ENCODE data around the gene FEM1B. TPM values are rescaled to one million over a fixed set of nuclear protein-coding genes. Genes with fewer than 3 reads are reported as not detected.

The FEM1B gene
- total and polyA plus RNA-seq, 2 experiments from 2014 or later = 11.9 to 62.8 TPM

- Histone ChIP-seq H3K79me2 (no peaks in the 10 kb centered on the region), H3K36me3 (replicated peaks; ENCODE audit: insufficient read depth, low read depth) (no peaks in the 10 kb centered on the region), H4K20me1 (ENCODE audit: insufficient read depth, poor library complexity, severe bottlenecking) (no peaks in the 10 kb centered on the region), H2AFZ (no peak overlapping the region), H3K27me3 (peaks cover 7% of the 10 kb centered on the region), H3K9me2 (replicated peaks; ENCODE audit: insufficient read depth) (no peaks in the 10 kb centered on the region), H3K4me3 (no peak overlapping the region), H3K9me3 (ENCODE audit: low read depth) (no peaks in the 10 kb centered on the region), H3K4me2 (no peak overlapping the region), H3K27ac (no peak overlapping the region), H3K4me1 (ENCODE audit: insufficient read depth) (peaks cover 4% of the 10 kb centered on the region)
- 96% methylated on average over 3 of the region's 3 CpGs for WGBS (ENCODE audit: low lambda C conversion rate, missing lambda C conversion rate)
- no peak for TF ChIP-seq EZH2phosphoT487 (IDR thresholded peaks at IDR 0.05; ENCODE audit: low read depth, severe bottlenecking, unreplicated experiment)
- DNase-seq (ENCODE audit: low spot score) = no peak
These were observed 16.3 kb upstream of the FEM1B start for GRCh38 chr15:68261241-68261640.

DNA sequence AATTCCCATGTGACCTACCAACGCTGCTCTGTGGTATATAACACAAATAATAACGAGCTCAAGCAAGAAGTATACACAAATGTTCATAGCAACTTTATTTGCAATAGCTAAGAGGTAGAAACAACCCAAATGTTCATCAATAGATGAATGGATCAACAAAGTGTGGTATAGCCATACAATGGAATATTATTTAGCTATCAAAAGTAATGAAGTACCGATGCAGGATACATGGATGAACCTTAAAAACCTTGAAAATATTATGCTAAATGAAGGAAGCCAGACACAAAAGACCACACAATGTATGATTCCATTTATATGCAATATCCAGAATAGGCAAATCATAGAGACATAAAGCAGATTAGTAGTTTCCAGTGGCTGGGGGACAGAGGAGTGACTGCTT is 15.6 kb upstream of the FEM1B start:
- H3K9me3 ChIP-seq (ENCODE audit: low read depth) = no peaks in the 10 kb centered on the region
- no peaks in the 10 kb centered on the region for H3K4me1 ChIP-seq (ENCODE audit: insufficient read depth)
- no peaks in the 10 kb centered on the region for H4K20me1 ChIP-seq (ENCODE audit: insufficient read depth, poor library complexity, severe bottlenecking)
- no peaks in the 10 kb centered on the region for H3K9me2 ChIP-seq (replicated peaks; ENCODE audit: insufficient read depth)
- H3K79me2 ChIP-seq = no peaks in the 10 kb centered on the region
- peaks cover 7% of the 10 kb centered on the region for H3K27me3 ChIP-seq
- H3K4me3 ChIP-seq = no peak overlapping the region
- TF ChIP-seq, protein P1, sequence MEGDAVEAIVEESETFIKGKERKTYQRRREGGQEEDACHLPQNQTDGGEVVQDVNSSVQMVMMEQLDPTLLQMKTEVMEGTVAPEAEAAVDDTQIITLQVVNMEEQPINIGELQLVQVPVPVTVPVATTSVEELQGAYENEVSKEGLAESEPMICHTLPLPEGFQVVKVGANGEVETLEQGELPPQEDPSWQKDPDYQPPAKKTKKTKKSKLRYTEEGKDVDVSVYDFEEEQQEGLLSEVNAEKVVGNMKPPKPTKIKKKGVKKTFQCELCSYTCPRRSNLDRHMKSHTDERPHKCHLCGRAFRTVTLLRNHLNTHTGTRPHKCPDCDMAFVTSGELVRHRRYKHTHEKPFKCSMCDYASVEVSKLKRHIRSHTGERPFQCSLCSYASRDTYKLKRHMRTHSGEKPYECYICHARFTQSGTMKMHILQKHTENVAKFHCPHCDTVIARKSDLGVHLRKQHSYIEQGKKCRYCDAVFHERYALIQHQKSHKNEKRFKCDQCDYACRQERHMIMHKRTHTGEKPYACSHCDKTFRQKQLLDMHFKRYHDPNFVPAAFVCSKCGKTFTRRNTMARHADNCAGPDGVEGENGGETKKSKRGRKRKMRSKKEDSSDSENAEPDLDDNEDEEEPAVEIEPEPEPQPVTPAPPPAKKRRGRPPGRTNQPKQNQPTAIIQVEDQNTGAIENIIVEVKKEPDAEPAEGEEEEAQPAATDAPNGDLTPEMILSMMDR (IDR thresholded peaks at IDR 0.05; ENCODE audit: poor library complexity) = no peak
- no peak for TF ChIP-seq EZH2 (IDR thresholded peaks at IDR 0.05; ENCODE audit: borderline replicate concordance)
- no peak for TF ChIP-seq EZH2phosphoT487 (IDR thresholded peaks at IDR 0.05; ENCODE audit: low read depth, severe bottlenecking, unreplicated experiment)
- no peaks in the 10 kb centered on the region for H3K36me3 ChIP-seq (replicated peaks; ENCODE audit: insufficient read depth, low read depth)
- no peak overlapping the region for H2AFZ ChIP-seq
- WGBS (ENCODE audit: low lambda C conversion rate, missing lambda C conversion rate) = 97% methylated on average over 3 of the region's 3 CpGs
- no peak overlapping the region for H3K4me2 ChIP-seq
- no peak overlapping the region for H3K27ac ChIP-seq
- no peak for DNase-seq (ENCODE audit: low spot score)

- no peak for TF ChIP-seq EZH2 (IDR thresholded peaks at IDR 0.05; ENCODE audit: borderline replicate concordance)
- TF ChIP-seq, protein P1 (IDR thresholded peaks at IDR 0.05; ENCODE audit: poor library complexity) = no peak
- TF ChIP-seq EZH2phosphoT487 (IDR thresholded peaks at IDR 0.05; ENCODE audit: low read depth, severe bottlenecking, unreplicated experiment) = no peak
- Histone ChIP-seq H4K20me1 (ENCODE audit: insufficient read depth, poor library complexity, severe bottlenecking) (no peaks in the 10 kb centered on the region), H3K27ac (no peak overlapping the region), H3K9me3 (ENCODE audit: low read depth) (no peaks in the 10 kb centered on the region), H3K4me2 (no peak overlapping the region), H3K4me3 (no peak overlapping the region), H3K27me3 (peaks cover 7% of the 10 kb centered on the region), H3K79me2 (no peaks in the 10 kb centered on the region), H3K4me1 (ENCODE audit: insufficient read depth) (no peaks in the 10 kb centered on the region), H3K9me2 (replicated peaks; ENCODE audit: insufficient read depth) (no peaks in the 10 kb centered on the region), H3K36me3 (replicated peaks; ENCODE audit: insufficient read depth, low read depth) (no peaks in the 10 kb centered on the region), H2AFZ (no peak overlapping the region)
- WGBS (ENCODE audit: low lambda C conversion rate, missing lambda C conversion rate) = 61% methylated on average over 3 of the region's 5 CpGs
- no peak for DNase-seq (ENCODE audit: low spot score)
These were observed 14.8 kb upstream of the FEM1B start for GRCh38 chr15:68262514-68263356.

- Histone ChIP-seq H3K9me2 (replicated peaks; ENCODE audit: insufficient read depth) (no peaks in the 10 kb centered on the region), H3K9me3 (ENCODE audit: low read depth) (no peaks in the 10 kb centered on the region), H3K27ac (no peak overlapping the region), H3K27me3 (peaks cover 7% of the 10 kb centered on the region), H3K4me2 (no peak overlapping the region), H3K36me3 (replicated peaks; ENCODE audit: insufficient read depth, low read depth) (no peaks in the 10 kb centered on the region), H4K20me1 (ENCODE audit: insufficient read depth, poor library complexity, severe bottlenecking) (no peaks in the 10 kb centered on the region), H3K4me3 (no peak overlapping the region), H3K79me2 (no peaks in the 10 kb centered on the region), H2AFZ (no peak overlapping the region), H3K4me1 (ENCODE audit: insufficient read depth) (no peaks in the 10 kb centered on the region)
- no peak for DNase-seq (ENCODE audit: low spot score)
- 39% methylated on average over 2 of the region's 2 CpGs for WGBS (ENCODE audit: low lambda C conversion rate, missing lambda C conversion rate)
- TF ChIP-seq EZH2 (IDR thresholded peaks at IDR 0.05; ENCODE audit: borderline replicate concordance) (no peak), EZH2phosphoT487 (IDR thresholded peaks at IDR 0.05; ENCODE audit: low read depth, severe bottlenecking, unreplicated experiment) (no peak)
- TF ChIP-seq, protein P1 (IDR thresholded peaks at IDR 0.05; ENCODE audit: poor library complexity) = no peak
These were observed 13.3 kb upstream of the FEM1B start for GRCh38 chr15:68264282-68264681.
